Naive thymus-derived CD8-positive, alpha-beta T cell (primary cell): ENCODE data around the gene STIM1. TPM values are rescaled to one million over a fixed set of nuclear protein-coding genes. Genes with fewer than 3 reads are reported as not detected.

Experiments
- ATAC-seq, 2 donors: fragments of 150-1000 bp; cut with Tn5 transposase in 1 of 2; sonication (Bioruptor Pico), chemical (Tn5 transposase) in 1 of 2; 1 replicate in 1 of 2; 2 replicates in 1 of 2; pipeline ENCODE4 v1.10.0; 2021; ENCODE audit warnings: mild to moderate bottlenecking in 2 of 2, moderate library complexity in 2 of 2
- POLR2A ChIA-PET: fragments of 350-600 bp; sonication (Branson Sonifier 250); formaldehyde crosslinking; loops from one replicate; lab custom pipeline; 2021; ENCODE audit warnings: antibody characterized with exemption; lab: Charles Lee
- DNase-seq, 10 donors: peaks; one replicate each; pipeline versions ENCODE4 v3.0.0 to v3.0.0-alpha.2; 2020 to 2022
- H3K27ac Mint-ChIP-seq, 10 donors: one replicate each; pipeline ENCODE4 v1.8.0; 2020 to 2022; ENCODE audit warnings: mild to moderate bottlenecking in 10 of 10, mixed read lengths in 10 of 10, moderate library complexity in 4 of 10, inconsistent platforms in 1 of 10
- H3K27me3 Mint-ChIP-seq, 5 donors: one replicate each; pipeline ENCODE4 v1.8.0; 2021 to 2022; ENCODE audit warnings: mixed read lengths in 5 of 5
- H3K36me3 Mint-ChIP-seq, 3 donors: one replicate each; pipeline ENCODE4 v1.8.0; 2020 to 2022; ENCODE audit warnings: mixed read lengths in 3 of 3, mild to moderate bottlenecking in 2 of 3, inconsistent platforms in 1 of 3
- H3K4me1 Mint-ChIP-seq, 4 donors: one replicate each; pipeline ENCODE4 v1.8.0; 2021 to 2022; ENCODE audit warnings: mixed read lengths in 4 of 4
- H3K4me3 Mint-ChIP-seq, 10 donors: one replicate each; pipeline ENCODE4 v1.8.0; 2020 to 2022; ENCODE audit warnings: mild to moderate bottlenecking in 10 of 10, mixed read lengths in 10 of 10, moderate library complexity in 6 of 10, inconsistent platforms in 1 of 10
- H3K9me3 Mint-ChIP-seq, 9 donors: one replicate each; pipeline ENCODE4 v1.8.0; 2020 to 2022; ENCODE audit warnings: mixed read lengths in 9 of 9, mild to moderate bottlenecking in 3 of 9, inconsistent platforms in 1 of 9, moderate library complexity in 1 of 9
- polyA plus RNA-seq, 3 donors: library from polyadenylated mRNA; unstranded; fragments of 300-500 nt; fragmentation: Illumina TruSeq; gene quantifications; one replicate each; pipeline ENCODE4 v1.2.3, GENCODE V29; 2021
- total RNA-seq, 8 experiments: library from RNA in 2 of 8; stranded (reverse) in 2 of 8; gene quantifications; one replicate each; pipeline ENCODE4 v1.2.3 and lab custom pipeline; 2021 to 2026

The STIM1 gene
- total and polyA plus RNA-seq, 5 experiments from 2014 or later: 33.4 to 101 (median 39.0) TPM

GRCh38 chr11:3942956-3943497 lies 87.6 kb downstream of the STIM1 start:
- POLR2A ChIA-PET: interaction anchor here (0.6 to 13.0 kb wide), 14 partner anchors 9 to 134 kb away, joined by 3 to 139 read pairs (median 4); partner anchors contain the start of genes RHOG and STIM1
- no peak for DNase-seq
- Mint-ChIP-seq H3K4me3 (peak overlapping the region; percentile 16 to 74 (median 65)), H3K9me3 (peaks cover 0 to 2% (median 0%) of the 10 kb centered on the region in 9 donors), H3K36me3 (peaks cover 0 to 9% (median 0%) of the 10 kb centered on the region in 3 donors), H3K27ac (peak overlapping the region; percentile 73 to 96 (median 94)), H3K4me1 (peaks cover 52 to 93% (median 91%) of the 10 kb centered on the region in 4 donors), H3K27me3 (no peaks in the 10 kb centered on the region)
- ATAC-seq: peak; percentile 12 to 21

- H3K4me1 Mint-ChIP-seq: peaks cover 59 to 95% (median 92%) of the 10 kb centered on the region in 4 donors
- peak overlapping the region; percentile 73 to 96 (median 94) for H3K27ac Mint-ChIP-seq
- ATAC-seq (no peak), DNase-seq (no peak)
- H3K9me3 Mint-ChIP-seq: peaks cover 0 to 2% (median 0%) of the 10 kb centered on the region in 9 donors
- H3K36me3 Mint-ChIP-seq: peaks cover 0 to 9% (median 0%) of the 10 kb centered on the region in 3 donors
- H3K4me3 Mint-ChIP-seq: peak overlapping the region in 9 of 10 donors; percentile 9 to 74 (median 60)
- no peaks in the 10 kb centered on the region for H3K27me3 Mint-ChIP-seq
- POLR2A ChIA-PET: interaction anchor here (1.6 to 13.0 kb wide), 2 partner anchors 87 to 135 kb away, joined by 3 to 139 read pairs; partner anchors contain the start of gene STIM1
Measured at GRCh38 chr11:3944198-3944597, 88.7 kb downstream of the STIM1 start.

GRCh38 chr11:3946455-3947017 lies 91.1 kb downstream of the STIM1 start:
- DNase-seq (no peak), ATAC-seq (peak in 1 of 2 donors; percentile 1)
- H3K27me3 Mint-ChIP-seq: no peaks in the 10 kb centered on the region

GRCh38 chr11:3947061-3947460 lies 91.6 kb downstream of the STIM1 start:
- H3K36me3 Mint-ChIP-seq: peaks cover 0 to 9% (median 4%) of the 10 kb centered on the region in 3 donors
- peak overlapping the region; percentile 77 to 99 (median 95) for H3K27ac Mint-ChIP-seq
- peak; percentile 73 to 83 for ATAC-seq
- peaks cover 58 to 97% (median 95%) of the 10 kb centered on the region in 4 donors for H3K4me1 Mint-ChIP-seq
- peak overlapping the region; percentile 66 to 88 (median 82) for H3K4me3 Mint-ChIP-seq
- POLR2A ChIA-PET: interaction anchor here (0.5 to 13.0 kb wide), 15 partner anchors 13 to 155 kb away, joined by 3 to 139 read pairs (median 5); partner anchors contain the start of gene STIM1
- peak in 9 of 10 donors; percentile 36 to 84 (median 73) for DNase-seq
- H3K27me3 Mint-ChIP-seq: no peaks in the 10 kb centered on the region
- H3K9me3 Mint-ChIP-seq: peaks cover 0 to 2% (median 0%) of the 10 kb centered on the region in 9 donors

More at GRCh38 chr11:3946455-3947017, 91.1 kb downstream of the STIM1 start:
- Mint-ChIP-seq H3K4me3 (peak overlapping the region; percentile 66 to 88 (median 82)), H3K36me3 (peaks cover 0 to 9% (median 4%) of the 10 kb centered on the region in 3 donors), H3K4me1 (peaks cover 60 to 97% (median 95%) of the 10 kb centered on the region in 4 donors), H3K27ac (peak overlapping the region; percentile 77 to 99 (median 95)), H3K9me3 (peaks cover 0 to 2% (median 0%) of the 10 kb centered on the region in 9 donors)
- POLR2A ChIA-PET: interaction anchor here (0.6 to 13.0 kb wide), 9 partner anchors 13 to 112 kb away, joined by 3 to 139 read pairs (median 8); partner anchors contain the start of gene STIM1

GRCh38 chr11:3949125-3949524 lies 93.7 kb downstream of the STIM1 start:
- peak overlapping the region; percentile 51 to 86 (median 75) for H3K4me3 Mint-ChIP-seq
- H3K27ac Mint-ChIP-seq: peak overlapping the region; percentile 77 to 99 (median 95)
- peaks cover 0 to 2% (median 0%) of the 10 kb centered on the region in 9 donors for H3K9me3 Mint-ChIP-seq
- POLR2A ChIA-PET: interaction anchor here (1.0 to 13.0 kb wide), 3 partner anchors 9 to 92 kb away, joined by 3 to 139 read pairs (median 5); partner anchors contain the start of gene STIM1
- ATAC-seq (peak; percentile 43 to 47), DNase-seq (peak in 5 of 10 donors; percentile 9 to 54 (median 31))
- H3K4me1 Mint-ChIP-seq: peaks cover 57 to 97% (median 95%) of the 10 kb centered on the region in 4 donors
- H3K36me3 Mint-ChIP-seq: peaks cover 0 to 9% (median 5%) of the 10 kb centered on the region in 3 donors
- no peaks in the 10 kb centered on the region for H3K27me3 Mint-ChIP-seq

- ATAC-seq: peak; percentile 14 to 45
- H3K27ac Mint-ChIP-seq: peak overlapping the region; percentile 77 to 99 (median 95)
- H3K36me3 Mint-ChIP-seq: peaks cover 0 to 13% (median 9%) of the 10 kb centered on the region in 3 donors
- H3K4me1 Mint-ChIP-seq: peaks cover 62 to 99% (median 97%) of the 10 kb centered on the region in 4 donors
- peak overlapping the region; percentile 20 to 80 (median 66) for H3K4me3 Mint-ChIP-seq
- DNase-seq: peak in 3 of 10 donors; percentile 15 to 55 (median 47)
- POLR2A ChIA-PET: interaction anchor here (1.7 to 13.0 kb wide), 5 partner anchors 8 to 96 kb away, joined by 5 to 139 read pairs (median 7); partner anchors contain the start of gene STIM1
- H3K27me3 Mint-ChIP-seq: no peaks in the 10 kb centered on the region
- H3K9me3 Mint-ChIP-seq: peaks cover 0 to 3% (median 0%) of the 10 kb centered on the region in 9 donors
Measured at GRCh38 chr11:3950996-3951660, 95.7 kb downstream of the STIM1 start.

- ATAC-seq: no peak
- H3K36me3 Mint-ChIP-seq: peaks cover 0 to 13% (median 0%) of the 10 kb centered on the region in 3 donors
- POLR2A ChIA-PET: interaction anchor here (0.9 to 2.9 kb wide), 4 partner anchors 8 to 98 kb away, joined by 3 to 11 read pairs (median 5); partner anchors contain the start of gene STIM1
Measured at GRCh38 chr11:3952715-3953114, 97.3 kb downstream of the STIM1 start.

GRCh38 chr11:3953327-3953726 lies 97.9 kb downstream of the STIM1 start:
- H3K4me3 Mint-ChIP-seq: peak overlapping the region in 9 of 10 donors; percentile 34 to 55 (median 40)

More at GRCh38 chr11:3952715-3953114, 97.3 kb downstream of the STIM1 start:
- peak overlapping the region; percentile 77 to 98 (median 94) for H3K27ac Mint-ChIP-seq
- H3K27me3 Mint-ChIP-seq: no peaks in the 10 kb centered on the region
- H3K9me3 Mint-ChIP-seq: peaks cover 0 to 3% (median 0%) of the 10 kb centered on the region in 9 donors
- H3K4me3 Mint-ChIP-seq: peak overlapping the region in 9 of 10 donors; percentile 30 to 73 (median 44)
- DNase-seq: peak in 1 of 10 donors; percentile 18
- H3K4me1 Mint-ChIP-seq: peaks cover 57 to 93% (median 91%) of the 10 kb centered on the region in 4 donors

GRCh38 chr11:3954448-3955298 lies 99.2 kb downstream of the STIM1 start:
- Mint-ChIP-seq H3K27ac (peak overlapping the region; percentile 60 to 98 (median 91)), H3K36me3 (peaks cover 0 to 11% (median 0%) of the 10 kb centered on the region in 3 donors), H3K4me1 (peaks cover 53 to 92% (median 89%) of the 10 kb centered on the region in 4 donors), H3K27me3 (no peaks in the 10 kb centered on the region), H3K9me3 (peaks cover 0 to 3% (median 0%) of the 10 kb centered on the region in 9 donors), H3K4me3 (peak overlapping the region in 9 of 10 donors; percentile 40 to 70 (median 54))
- POLR2A ChIA-PET: no interaction called here
- DNase-seq (no peak), ATAC-seq (no peak)

More at GRCh38 chr11:3953327-3953726, 97.9 kb downstream of the STIM1 start:
- POLR2A ChIA-PET: interaction anchor here (0.7 to 2.9 kb wide), 5 partner anchors 11 to 117 kb away, joined by 3 to 11 read pairs (median 4); partner anchors contain the start of gene STIM1
- H3K27ac Mint-ChIP-seq: peak overlapping the region; percentile 63 to 98 (median 91)
- peaks cover 0 to 3% (median 0%) of the 10 kb centered on the region in 9 donors for H3K9me3 Mint-ChIP-seq
- no peaks in the 10 kb centered on the region for H3K27me3 Mint-ChIP-seq
- DNase-seq: no peak
- no peak for ATAC-seq
- H3K4me1 Mint-ChIP-seq: peaks cover 55 to 92% (median 90%) of the 10 kb centered on the region in 4 donors
- H3K36me3 Mint-ChIP-seq: peaks cover 0 to 13% (median 0%) of the 10 kb centered on the region in 3 donors

- H3K9me3 Mint-ChIP-seq: peaks cover 0 to 3% (median 0%) of the 10 kb centered on the region in 9 donors
- POLR2A ChIA-PET: no interaction called here
- ATAC-seq (no peak), DNase-seq (no peak)
- peak overlapping the region in 9 of 10 donors; percentile 13 to 70 (median 46) for H3K4me3 Mint-ChIP-seq
- H3K4me1 Mint-ChIP-seq: peaks cover 50 to 92% (median 89%) of the 10 kb centered on the region in 4 donors
- peak overlapping the region; percentile 12 to 95 (median 79) for H3K27ac Mint-ChIP-seq
- H3K36me3 Mint-ChIP-seq: peaks cover 0 to 11% (median 0%) of the 10 kb centered on the region in 3 donors
- no peaks in the 10 kb centered on the region for H3K27me3 Mint-ChIP-seq
Measured at GRCh38 chr11:3955299-3955665, 99.8 kb downstream of the STIM1 start.
